ENCODE data around the gene DNAH8.

DNA sequence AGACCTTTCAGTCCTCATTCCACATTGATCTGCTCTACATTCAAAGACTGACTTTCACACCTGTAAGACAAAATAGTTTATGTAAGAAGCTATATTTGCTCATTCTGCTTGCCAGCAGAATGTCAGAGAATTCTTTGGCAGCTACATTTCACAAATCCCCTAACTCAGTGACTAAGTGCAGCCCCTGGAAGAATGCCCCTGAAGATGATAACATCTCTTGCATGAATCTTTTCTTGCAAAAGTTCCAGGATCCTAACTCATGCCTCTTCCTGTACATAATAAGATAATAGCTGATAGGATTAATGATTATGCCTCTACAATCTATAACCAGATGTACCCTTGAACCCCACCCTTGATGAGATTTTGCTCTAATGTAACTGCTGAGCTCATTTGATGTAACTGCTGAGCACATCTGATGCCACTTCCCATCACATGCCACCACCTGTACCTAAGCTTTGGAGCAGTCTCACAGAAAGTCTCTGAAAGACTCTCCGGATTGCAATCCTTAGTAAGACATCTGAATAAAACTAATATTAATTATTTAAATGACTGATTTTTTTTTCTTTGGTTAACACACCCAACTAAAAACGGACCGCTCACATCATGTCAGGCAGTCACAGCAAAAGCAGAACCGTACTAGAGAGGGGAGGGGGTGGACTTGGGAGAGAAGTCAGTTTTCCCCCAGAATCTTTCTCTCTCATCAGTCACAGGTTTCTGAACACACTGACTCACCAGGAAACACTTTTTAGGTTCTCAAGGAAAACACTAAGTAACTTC is 684 bp upstream of the DNAH8 start:
- TF ChIP-seq, protein P1, sequence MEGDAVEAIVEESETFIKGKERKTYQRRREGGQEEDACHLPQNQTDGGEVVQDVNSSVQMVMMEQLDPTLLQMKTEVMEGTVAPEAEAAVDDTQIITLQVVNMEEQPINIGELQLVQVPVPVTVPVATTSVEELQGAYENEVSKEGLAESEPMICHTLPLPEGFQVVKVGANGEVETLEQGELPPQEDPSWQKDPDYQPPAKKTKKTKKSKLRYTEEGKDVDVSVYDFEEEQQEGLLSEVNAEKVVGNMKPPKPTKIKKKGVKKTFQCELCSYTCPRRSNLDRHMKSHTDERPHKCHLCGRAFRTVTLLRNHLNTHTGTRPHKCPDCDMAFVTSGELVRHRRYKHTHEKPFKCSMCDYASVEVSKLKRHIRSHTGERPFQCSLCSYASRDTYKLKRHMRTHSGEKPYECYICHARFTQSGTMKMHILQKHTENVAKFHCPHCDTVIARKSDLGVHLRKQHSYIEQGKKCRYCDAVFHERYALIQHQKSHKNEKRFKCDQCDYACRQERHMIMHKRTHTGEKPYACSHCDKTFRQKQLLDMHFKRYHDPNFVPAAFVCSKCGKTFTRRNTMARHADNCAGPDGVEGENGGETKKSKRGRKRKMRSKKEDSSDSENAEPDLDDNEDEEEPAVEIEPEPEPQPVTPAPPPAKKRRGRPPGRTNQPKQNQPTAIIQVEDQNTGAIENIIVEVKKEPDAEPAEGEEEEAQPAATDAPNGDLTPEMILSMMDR (IDR thresholded peaks at IDR 0.05; ENCODE audit: poor library complexity), result no peak
- TF ChIP-seq EZH2 (IDR thresholded peaks at IDR 0.05; ENCODE audit: borderline replicate concordance) (no peak), EZH2phosphoT487 (IDR thresholded peaks at IDR 0.05; ENCODE audit: low read depth, severe bottlenecking, unreplicated experiment) (no peak)
